Measurements from ENCODE around the gene AUTS2.

DNA sequence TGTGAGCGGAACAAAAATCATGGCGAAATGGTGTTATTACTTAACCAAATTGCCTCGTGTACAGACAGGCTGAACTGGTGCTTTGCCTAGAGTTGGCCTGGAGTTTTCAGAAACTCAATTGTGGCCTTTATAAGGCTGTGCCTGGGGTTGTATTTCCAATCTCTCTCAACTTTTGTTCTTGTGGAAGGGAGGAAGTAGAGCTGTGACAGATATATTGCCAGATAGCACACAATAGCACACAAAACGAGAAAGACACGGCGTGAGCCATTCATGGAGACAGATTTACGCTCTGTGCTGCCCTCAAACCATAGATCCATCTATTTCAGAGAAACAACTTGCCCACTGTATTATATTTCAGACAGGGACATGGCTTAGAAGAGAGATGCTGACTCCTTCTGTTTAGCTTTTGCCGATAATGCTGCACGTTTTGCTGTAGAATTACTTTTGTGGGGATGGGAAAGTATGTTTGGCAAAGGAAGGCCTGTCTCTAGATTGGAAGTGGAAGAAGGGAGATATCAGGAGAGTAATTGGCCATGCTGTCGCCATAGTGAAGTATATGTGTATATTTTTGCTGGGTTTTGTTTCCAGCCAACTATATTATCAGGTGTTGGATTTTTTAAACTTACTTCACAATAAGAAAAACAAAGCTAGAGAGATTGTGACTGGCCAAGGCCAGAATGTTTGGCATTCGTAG, 80.4 kb downstream of the AUTS2 start:
- no peak for TF ChIP-seq POLR2AphosphoS5 (IDR thresholded peaks at IDR 0.05)
- TF ChIP-seq, protein P1, sequence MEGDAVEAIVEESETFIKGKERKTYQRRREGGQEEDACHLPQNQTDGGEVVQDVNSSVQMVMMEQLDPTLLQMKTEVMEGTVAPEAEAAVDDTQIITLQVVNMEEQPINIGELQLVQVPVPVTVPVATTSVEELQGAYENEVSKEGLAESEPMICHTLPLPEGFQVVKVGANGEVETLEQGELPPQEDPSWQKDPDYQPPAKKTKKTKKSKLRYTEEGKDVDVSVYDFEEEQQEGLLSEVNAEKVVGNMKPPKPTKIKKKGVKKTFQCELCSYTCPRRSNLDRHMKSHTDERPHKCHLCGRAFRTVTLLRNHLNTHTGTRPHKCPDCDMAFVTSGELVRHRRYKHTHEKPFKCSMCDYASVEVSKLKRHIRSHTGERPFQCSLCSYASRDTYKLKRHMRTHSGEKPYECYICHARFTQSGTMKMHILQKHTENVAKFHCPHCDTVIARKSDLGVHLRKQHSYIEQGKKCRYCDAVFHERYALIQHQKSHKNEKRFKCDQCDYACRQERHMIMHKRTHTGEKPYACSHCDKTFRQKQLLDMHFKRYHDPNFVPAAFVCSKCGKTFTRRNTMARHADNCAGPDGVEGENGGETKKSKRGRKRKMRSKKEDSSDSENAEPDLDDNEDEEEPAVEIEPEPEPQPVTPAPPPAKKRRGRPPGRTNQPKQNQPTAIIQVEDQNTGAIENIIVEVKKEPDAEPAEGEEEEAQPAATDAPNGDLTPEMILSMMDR (IDR thresholded peaks at IDR 0.05 in 8 of 11, conservative IDR thresholded peaks at IDR 0.05 in 3 of 11) = no peak

Measured in spleen (tissue), 7 donors.